ENCODE measurements around the gene HRH4.

Gene HRH4

GRCh38 chr18:24515721-24516120 is 55.3 kb downstream of the HRH4 start:
- no peak for DNase-seq

DNA sequence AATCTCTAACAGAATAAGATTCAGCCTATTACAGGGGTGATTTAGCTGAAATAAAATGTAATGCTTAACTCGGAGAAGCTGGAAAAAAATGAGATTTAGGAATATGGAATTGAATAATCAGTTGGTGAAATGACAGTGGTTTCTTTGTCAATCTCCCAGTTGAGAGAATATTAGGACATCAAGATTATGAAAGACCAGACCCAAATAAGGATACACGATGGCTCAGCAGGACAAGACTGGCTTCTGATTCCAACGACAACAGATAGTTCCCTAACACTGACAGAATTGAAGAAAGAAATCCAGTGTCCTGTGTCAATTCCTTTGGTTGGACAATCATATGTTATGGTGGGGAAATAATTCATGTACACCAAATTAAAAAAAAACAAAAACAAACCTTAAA is 55.8 kb downstream of the HRH4 start:
- DNase-seq = no peak

DNA sequence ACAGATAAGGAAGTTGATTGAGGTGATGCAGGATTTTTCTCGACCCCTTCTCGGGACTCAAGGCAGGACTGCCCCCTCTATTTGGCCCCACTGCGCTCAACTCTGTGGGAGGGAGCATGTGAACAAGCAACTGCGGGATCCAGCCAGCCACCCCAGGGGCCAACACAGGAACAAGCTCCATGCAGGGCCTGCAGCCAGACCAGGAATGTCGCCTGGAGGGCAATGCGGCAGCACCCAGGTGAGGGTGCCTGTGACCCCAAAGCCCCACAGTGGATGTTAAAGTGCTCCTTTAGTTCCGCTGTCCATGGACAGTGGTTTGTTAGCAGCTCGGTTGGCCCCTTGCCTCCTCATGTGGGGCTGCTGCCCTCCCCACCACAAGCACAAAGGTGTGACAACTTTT is 57.1 kb downstream of the HRH4 start:
- DNase-seq = no peak

DNA sequence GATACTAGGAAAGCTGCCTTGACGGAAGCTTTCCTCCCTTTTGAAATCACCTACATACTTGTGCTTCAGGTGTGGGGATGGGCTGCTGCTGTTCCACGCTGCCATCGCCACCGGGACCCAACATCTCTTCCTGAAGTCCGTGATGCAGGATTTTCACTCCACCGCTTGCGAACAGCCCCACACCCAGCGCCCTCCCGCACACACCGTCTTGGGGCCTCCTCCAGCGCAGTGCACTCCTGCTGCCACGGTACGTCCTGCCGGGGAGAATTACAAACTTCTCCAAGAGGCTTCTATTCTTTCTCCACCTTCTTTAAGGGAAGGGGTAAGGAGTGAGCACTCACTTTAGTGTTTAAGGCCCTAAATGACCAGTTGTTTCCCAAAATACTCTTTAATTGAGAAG is 58.2 kb downstream of the HRH4 start:
- no peak for DNase-seq
